ACC112 (cell line): ENCODE measurements around the gene SPIRE1.
"Not testable (repeated sequence)": the region's sequence is repeated elsewhere in the genome, so short reads cannot be mapped to it uniquely, and the experiment has no call there.

Experiments used
- H2AFZ ChIP-seq: fragments of 200-600 bp; sonication (generic); one replicate; pipeline ENCODE4 v1.6.0; 2017; ENCODE audit warnings: antibody characterized with exemption, low read length; ENCODE audit not compliant: unreplicated experiment
- H3K27ac ChIP-seq: fragments of 200-600 bp; sonication (generic); 2 replicates; pipeline ENCODE4 v1.5.1; 2014; ENCODE audit warnings: low read depth, mild to moderate bottlenecking, antibody characterized with exemption, low read length, moderate library complexity
- H3K27me3 ChIP-seq: fragments of 200-600 bp; sonication (generic); 2 replicates; pipeline ENCODE4 v1.6.1; 2014; ENCODE audit warnings: mild to moderate bottlenecking, antibody characterized with exemption, low read length, moderate library complexity, mixed read lengths; ENCODE audit not compliant: insufficient read depth
- H3K36me3 ChIP-seq: fragments of 200-600 bp; sonication (generic); 2 replicates; pipeline ENCODE4 v1.6.1; 2016; ENCODE audit warnings: mild to moderate bottlenecking, antibody characterized with exemption, low read length, moderate library complexity, mixed read lengths; ENCODE audit not compliant: insufficient read depth
- H3K4me1 ChIP-seq: fragments of 200-600 bp; sonication (generic); one replicate; pipeline ENCODE4 v1.6.1; 2016; ENCODE audit warnings: low read length, mixed read lengths; ENCODE audit not compliant: insufficient read depth, unreplicated experiment, control insufficient read depth
- H3K4me3 ChIP-seq: fragments of 200-600 bp; sonication (generic); 2 replicates; pipeline ENCODE4 v1.5.1; 2014; ENCODE audit warnings: mild to moderate bottlenecking, low read depth, low read length
- H3K79me2 ChIP-seq: fragments of 200-600 bp; sonication (generic); one replicate; pipeline ENCODE4 v1.6.0; 2016; ENCODE audit warnings: low read length; ENCODE audit not compliant: control insufficient read depth, unreplicated experiment, insufficient read depth

Gene SPIRE1

DNA sequence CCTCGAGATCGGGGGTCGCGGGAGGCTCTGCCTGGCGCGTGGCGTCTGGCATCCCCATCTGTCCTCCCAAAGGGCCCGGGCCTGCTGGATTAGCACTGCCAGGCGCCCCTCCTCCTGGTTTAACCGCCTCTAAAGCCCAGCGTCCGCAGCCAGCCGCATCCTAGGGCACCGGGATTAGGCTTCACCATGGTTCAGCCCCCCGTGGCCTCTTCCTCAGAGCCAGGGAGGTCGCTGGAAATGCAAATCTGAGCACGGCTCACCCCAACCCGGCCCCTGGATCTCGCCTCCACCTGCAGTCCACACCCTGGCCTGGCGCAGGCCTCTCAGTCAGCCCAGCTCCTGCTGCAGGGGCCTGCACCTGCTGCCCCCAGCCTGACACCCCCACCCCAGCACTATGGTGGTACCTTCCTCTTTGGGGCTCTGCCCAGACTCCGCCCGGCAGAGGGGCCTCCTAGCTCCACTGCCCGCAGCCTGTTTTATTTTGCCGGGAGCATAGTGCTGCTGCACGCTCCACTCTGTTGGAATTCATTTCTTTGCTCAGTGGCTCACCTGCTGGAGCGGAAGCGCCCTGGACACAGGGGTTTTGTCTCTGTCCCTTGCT lies 237.0 kb downstream of the SPIRE1 start:
- Histone ChIP-seq H3K4me1 (peaks cover 7% of the 10 kb centered on the region), H3K79me2 (peaks cover 2% of the 10 kb centered on the region), H3K4me3 (no peak overlapping the region; the same call in 1 of the 2 replicates), H3K36me3 (no peaks in the 10 kb centered on the region), H3K27ac (no peak overlapping the region), H3K27me3 (no peaks in the 10 kb centered on the region), H2AFZ (no peak overlapping the region)

DNA sequence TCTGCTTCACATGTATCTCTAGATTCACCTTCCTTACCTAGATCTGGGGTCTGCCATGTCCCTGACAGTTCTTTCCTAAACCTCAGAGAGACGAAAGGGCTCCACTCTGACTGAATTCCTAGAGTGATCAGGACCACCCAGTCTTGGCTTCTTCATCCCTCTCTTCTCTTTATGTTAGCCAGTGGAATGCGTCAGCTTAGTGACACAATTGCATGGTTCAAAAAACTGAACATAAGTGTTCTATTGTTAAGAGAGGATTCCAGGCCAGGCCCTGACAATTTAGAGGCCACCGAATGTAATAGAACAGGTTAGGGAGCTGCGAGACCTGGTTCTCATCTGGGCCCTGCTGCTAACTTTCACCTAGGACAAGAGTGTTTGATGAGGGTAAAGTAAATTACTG lies 240.2 kb downstream of the SPIRE1 start:
- Histone ChIP-seq H3K4me1 (peaks cover 7% of the 10 kb centered on the region), H3K27ac (no peak overlapping the region), H3K27me3 (no peaks in the 10 kb centered on the region), H3K36me3 (no peaks in the 10 kb centered on the region), H3K4me3 (no peak overlapping the region), H2AFZ (no peak overlapping the region), H3K79me2 (peaks cover 9% of the 10 kb centered on the region)

DNA sequence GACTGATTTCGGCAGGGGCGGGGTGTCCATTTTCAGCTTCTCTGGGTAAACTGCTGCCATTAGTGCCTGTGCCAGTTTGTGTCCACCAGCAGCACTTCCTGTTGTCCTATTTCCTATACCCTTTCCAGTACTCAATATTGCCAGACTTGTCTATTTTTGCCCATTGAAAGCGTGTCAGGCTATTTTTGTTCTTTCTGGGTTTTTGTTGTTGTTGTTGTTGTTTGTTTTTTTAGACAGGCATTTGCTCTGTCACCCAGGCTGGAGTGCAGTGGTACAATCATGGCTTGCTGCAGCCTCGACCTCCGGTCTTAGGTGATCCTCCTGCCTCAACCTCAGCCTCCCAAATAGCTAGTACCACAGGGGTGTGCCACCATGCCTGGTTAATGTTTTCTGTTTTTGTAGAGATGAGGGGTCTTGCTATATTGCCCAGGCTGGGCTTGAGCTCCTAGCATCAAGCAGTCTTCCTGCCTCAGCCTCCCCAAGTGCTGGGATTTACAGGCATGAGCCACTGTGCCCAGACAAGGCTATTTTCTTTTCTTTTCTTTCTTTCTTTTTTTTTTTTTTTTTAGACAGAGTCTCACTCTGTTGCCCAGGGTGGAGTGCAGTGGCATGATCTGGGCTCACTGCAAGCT lies 241.7 kb downstream of the SPIRE1 start:
- Histone ChIP-seq H3K36me3 (no peaks in the 10 kb centered on the region), H3K27ac (no peak overlapping the region), H3K4me1 (peaks cover 7% of the 10 kb centered on the region), H2AFZ (no peak overlapping the region), H3K79me2 (peaks cover 12% of the 10 kb centered on the region), H3K27me3 (no peaks in the 10 kb centered on the region), H3K4me3 (no peak overlapping the region)

DNA sequence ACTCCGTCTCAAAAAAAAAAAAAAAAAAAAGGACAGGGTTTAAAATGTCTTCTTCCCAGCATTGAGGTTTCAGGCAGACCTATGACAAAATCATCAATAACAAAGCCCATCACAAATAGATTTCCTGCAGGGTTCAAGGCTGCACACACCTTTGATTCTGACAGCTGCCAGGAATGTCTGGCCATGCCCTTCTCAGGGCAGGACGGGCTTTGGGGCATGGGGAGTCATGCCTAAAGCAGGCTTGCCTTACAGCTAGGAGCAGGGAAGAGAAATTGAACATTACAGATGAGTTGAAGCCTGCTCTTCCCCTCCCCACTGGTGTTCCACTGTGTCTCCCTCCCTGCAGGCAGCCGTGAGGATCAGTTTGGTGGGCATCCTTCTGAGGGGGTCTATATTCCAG lies 246.5 kb downstream of the SPIRE1 start:
- H2AFZ ChIP-seq, result no peak overlapping the region
- H3K4me1 ChIP-seq, result peaks cover 14% of the 10 kb centered on the region
- no peaks in the 10 kb centered on the region for H3K36me3 ChIP-seq
- no peak overlapping the region for H3K4me3 ChIP-seq
- peaks cover 29% of the 10 kb centered on the region for H3K79me2 ChIP-seq
- H3K27me3 ChIP-seq, result peaks cover 3% of the 10 kb centered on the region; the same call in 1 of the 2 replicates
- no peak overlapping the region for H3K27ac ChIP-seq

DNA sequence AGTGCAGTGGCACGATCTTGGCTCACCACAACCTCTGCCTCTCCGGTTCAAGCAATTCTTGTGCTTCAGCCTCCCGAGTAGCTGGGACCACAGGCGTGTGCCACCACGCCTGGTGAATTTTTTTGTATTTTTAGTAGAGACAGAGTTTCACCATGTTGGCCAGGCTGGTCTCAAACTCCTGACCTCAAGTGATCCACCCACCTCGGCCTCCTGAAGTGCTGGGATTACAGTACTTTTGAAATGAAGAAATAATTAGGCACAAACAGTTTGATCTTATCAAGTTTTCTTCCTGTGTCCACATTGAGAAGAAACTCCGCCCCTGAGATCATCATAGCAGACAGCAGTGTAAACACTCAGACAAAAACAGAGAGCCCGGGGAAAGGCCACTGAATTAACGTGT lies 247.2 kb downstream of the SPIRE1 start:
- not testable (repeated sequence) for H2AFZ ChIP-seq, H3K4me3 ChIP-seq, H3K36me3 ChIP-seq, H3K27me3 ChIP-seq, H3K27ac ChIP-seq
- H3K4me1 ChIP-seq, result peaks cover 14% of the 10 kb centered on the region
- peaks cover 29% of the 10 kb centered on the region for H3K79me2 ChIP-seq

DNA sequence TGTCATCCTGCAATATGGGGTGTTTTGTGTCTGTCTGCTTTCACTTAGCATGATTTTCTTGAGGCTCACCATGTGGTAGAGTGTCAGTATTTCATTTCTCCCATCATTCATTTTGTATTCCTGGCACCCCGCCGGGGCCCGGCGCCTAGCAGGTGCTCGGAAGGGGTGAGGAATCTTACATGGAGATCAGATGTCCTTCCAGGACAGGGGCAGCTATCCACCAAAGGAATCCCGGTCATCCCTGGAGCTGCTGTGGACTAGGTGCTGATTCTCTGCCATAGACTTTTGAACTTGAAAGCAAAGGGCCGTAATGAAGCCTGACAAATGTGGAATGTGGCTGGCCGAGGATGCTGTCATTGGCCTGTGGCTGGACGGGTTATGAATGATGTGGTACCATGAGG lies 247.8 kb downstream of the SPIRE1 start:
- H3K4me1 ChIP-seq, result peaks cover 14% of the 10 kb centered on the region
- H3K27ac ChIP-seq, result no peak overlapping the region
- no peak overlapping the region for H3K4me3 ChIP-seq
- no peaks in the 10 kb centered on the region for H3K36me3 ChIP-seq
- H2AFZ ChIP-seq, result no peak overlapping the region
- H3K27me3 ChIP-seq, result peaks cover 10% of the 10 kb centered on the region
- peaks cover 29% of the 10 kb centered on the region for H3K79me2 ChIP-seq

DNA sequence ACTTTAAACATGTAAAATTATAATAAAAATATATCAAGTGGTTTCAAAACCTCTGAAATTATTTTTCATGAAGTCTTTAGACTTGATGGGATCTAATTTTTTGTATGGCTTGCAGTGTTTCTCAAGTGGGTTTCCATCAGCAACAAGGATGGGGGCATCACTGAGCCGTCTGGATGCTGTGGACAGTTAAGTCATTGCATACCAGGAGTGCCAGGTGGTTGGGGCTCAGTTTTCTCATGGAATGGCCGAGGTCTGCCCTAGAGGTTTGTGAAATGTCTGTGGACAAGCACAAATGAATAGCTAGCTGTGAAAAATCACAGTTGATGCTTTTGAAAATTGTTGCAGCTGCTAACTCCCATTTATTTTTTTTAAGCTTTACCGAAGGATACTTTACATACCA lies 248.4 kb downstream of the SPIRE1 start:
- Histone ChIP-seq H3K4me1 (peaks cover 14% of the 10 kb centered on the region), H3K27me3 (peaks cover 10% of the 10 kb centered on the region), H3K36me3 (no peaks in the 10 kb centered on the region), H3K79me2 (peaks cover 29% of the 10 kb centered on the region), H3K4me3 (no peak overlapping the region), H2AFZ (no peak overlapping the region), H3K27ac (no peak overlapping the region)

DNA sequence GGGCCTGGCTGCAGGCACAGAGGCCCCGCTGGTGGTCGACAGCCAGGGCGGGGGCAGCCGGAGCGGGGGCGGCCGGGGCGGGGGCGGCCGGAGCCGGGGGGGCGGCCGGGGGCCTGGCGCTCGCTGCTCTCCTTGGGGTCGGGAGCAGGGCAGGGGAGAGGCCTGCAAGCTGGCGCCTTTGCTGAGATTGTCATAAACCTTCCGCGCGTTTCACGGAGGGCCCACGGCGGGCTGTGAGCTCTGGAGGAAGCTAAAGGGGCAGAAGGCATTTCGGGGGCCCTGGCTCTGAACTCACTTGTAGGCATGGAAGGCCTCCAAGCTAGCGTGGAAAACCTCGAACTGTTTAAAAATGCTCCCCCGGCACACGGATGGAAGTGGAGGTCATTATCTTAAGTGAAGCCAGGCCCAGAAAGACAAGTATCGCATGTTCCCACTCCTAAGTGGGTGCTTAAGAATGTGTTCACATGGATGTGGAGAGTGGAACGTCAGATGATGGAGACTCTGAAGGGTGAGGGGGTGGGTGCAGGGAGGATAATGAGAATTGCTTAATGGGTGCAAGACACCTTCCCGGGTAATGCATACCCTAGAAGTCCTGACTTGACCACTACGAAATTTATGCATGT lies 249.5 kb downstream of the SPIRE1 start:
- Histone ChIP-seq H3K27ac (no peak overlapping the region; the same call in 1 of the 2 replicates), H3K4me3 (peak overlapping the region; percentile 80), H3K79me2 (peaks cover 28% of the 10 kb centered on the region), H3K27me3 (peaks cover 10% of the 10 kb centered on the region), H3K4me1 (peaks cover 24% of the 10 kb centered on the region), H2AFZ (peak overlapping the region; percentile 92), H3K36me3 (no peaks in the 10 kb centered on the region)

DNA sequence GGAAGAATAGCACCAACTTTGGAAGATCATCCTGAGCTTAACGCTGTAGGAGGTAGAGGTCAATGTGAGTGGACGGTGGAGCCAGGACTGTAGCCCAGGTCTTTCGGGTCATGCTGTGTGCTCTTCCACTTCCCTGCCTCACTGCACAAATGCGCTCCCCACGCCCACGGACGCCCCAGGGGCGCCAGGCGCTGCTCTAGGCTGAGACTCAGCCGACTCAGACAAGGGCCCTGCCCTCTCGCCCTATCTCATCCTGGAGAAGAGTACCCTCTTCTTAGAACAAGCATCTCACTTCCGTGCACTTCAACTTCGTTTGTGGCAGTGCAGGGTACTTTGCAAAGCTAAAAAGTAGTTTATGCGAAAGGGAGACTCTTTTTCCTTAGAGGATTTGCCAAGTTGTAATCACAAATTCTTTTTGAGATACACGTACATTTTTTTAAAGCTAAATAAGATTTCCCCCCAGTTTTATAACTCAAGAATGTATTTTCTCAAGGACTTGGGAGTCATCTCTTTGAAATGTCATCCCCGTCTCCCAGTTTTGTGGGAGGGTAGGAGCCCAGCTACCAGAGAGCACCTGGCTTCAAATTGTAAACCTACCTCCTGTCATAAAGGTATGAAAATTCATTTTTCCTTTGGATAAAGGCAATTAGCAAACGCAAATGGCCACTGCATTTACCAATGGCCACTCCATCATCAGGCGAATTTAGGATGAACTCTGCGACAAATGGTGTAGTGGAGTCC lies 251.4 kb downstream of the SPIRE1 start:
- peaks cover 10% of the 10 kb centered on the region for H3K27me3 ChIP-seq

DNA sequence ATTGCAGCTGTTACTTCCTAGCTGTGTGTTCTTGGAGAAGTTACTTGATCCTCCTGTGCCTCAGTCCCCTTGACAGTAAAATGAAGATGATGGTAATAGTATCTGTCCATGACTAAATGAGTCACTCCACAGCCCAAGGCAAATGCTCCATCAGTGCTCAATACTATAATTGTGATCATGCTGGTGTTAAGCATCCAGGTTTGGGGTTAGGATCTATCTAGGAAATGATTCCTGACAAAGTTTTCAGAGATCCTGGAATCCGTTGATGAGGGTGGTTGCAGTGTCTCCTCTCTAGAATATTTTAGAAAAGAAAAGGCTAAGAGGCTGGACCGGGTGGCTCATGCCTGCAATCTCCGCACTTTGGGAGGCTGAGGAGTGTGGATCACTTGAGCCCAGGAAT lies 252.8 kb downstream of the SPIRE1 start:
- no peaks in the 10 kb centered on the region for H3K36me3 ChIP-seq
- H3K27ac ChIP-seq, result no peak overlapping the region
- peaks cover 22% of the 10 kb centered on the region for H3K4me1 ChIP-seq
- H3K4me3 ChIP-seq, result no peak overlapping the region
- peaks cover 10% of the 10 kb centered on the region for H3K27me3 ChIP-seq
- H2AFZ ChIP-seq, result no peak overlapping the region
- H3K79me2 ChIP-seq, result peaks cover 16% of the 10 kb centered on the region

More for the DNA sequence above, 251.4 kb downstream of the SPIRE1 start:
- H3K36me3 ChIP-seq, result no peaks in the 10 kb centered on the region
- peaks cover 25% of the 10 kb centered on the region for H3K4me1 ChIP-seq
- peaks cover 21% of the 10 kb centered on the region for H3K79me2 ChIP-seq
- H2AFZ ChIP-seq, result no peak overlapping the region
- no peak overlapping the region for H3K27ac ChIP-seq
- H3K4me3 ChIP-seq, result no peak overlapping the region
